KMS-11 (cell line): ENCODE measurements around the gene AUTS2.

ENCODE experiments used
- H2AFZ ChIP-seq: fragments of 200-600 bp; sonication (generic); 2 replicates; pipeline ENCODE4 v1.6.1; 2016; ENCODE audit warnings: antibody characterized with exemption, mixed run types, low read depth
- H3K27ac ChIP-seq: fragments of 200-600 bp; sonication (generic); 2 replicates; pipeline ENCODE4 v1.6.1; 2016; ENCODE audit warnings: mild to moderate bottlenecking, mixed run types
- H3K27me3 ChIP-seq: fragments of 200-600 bp; sonication (generic); 2 replicates; pipeline ENCODE4 v1.6.1; 2017; ENCODE audit warnings: mild to moderate bottlenecking, low read depth, mixed run types, moderate library complexity; ENCODE audit not compliant: insufficient read depth
- H3K36me3 ChIP-seq: fragments of 200-600 bp; sonication (generic); 2 replicates; pipeline ENCODE4 v1.6.1; 2017; ENCODE audit warnings: mild to moderate bottlenecking, mixed run types; ENCODE audit not compliant: insufficient read depth
- H3K4me1 ChIP-seq: fragments of 200-600 bp; sonication (generic); 2 replicates; pipeline ENCODE4 v1.6.1; 2016; ENCODE audit warnings: mild to moderate bottlenecking, low read depth, mixed run types; ENCODE audit not compliant: poor library complexity, severe bottlenecking
- H3K4me2 ChIP-seq: fragments of 200-600 bp; sonication (generic); 2 replicates; pipeline ENCODE4 v1.7.0; 2016; ENCODE audit warnings: mild to moderate bottlenecking, mixed run types
- H3K4me3 ChIP-seq: fragments of 200-600 bp; sonication (generic); IDR thresholded peaks from 2 replicates; pipeline ENCODE4 v1.6.1; 2017; ENCODE audit warnings: low read depth, low read length, mixed read lengths; ENCODE audit not compliant: insufficient read depth
- H3K79me2 ChIP-seq: fragments of 200-600 bp; sonication (generic); 2 replicates; pipeline ENCODE4 v1.6.1; 2016; ENCODE audit warnings: low read depth, mixed run types; ENCODE audit not compliant: insufficient read depth
- H3K9ac ChIP-seq: fragments of 200-600 bp; sonication (generic); 2 replicates; pipeline ENCODE4 v1.6.1; 2016; ENCODE audit warnings: mild to moderate bottlenecking, mixed run types
- H4K20me1 ChIP-seq: fragments of 200-600 bp; sonication (generic); 2 replicates; pipeline ENCODE4 v1.6.1; 2016; ENCODE audit warnings: mild to moderate bottlenecking, mixed run types; ENCODE audit not compliant: insufficient read depth
- CTCF ChIP-seq: fragments of 200-600 bp; sonication (generic); conservative IDR thresholded peaks from 2 replicates; pipeline ENCODE4 v1.6.1; 2017; ENCODE audit warnings: low read depth, mild to moderate bottlenecking, antibody characterized with exemption, low read length, moderate library complexity, mixed read lengths

The AUTS2 gene

GRCh38 chr7:70649323-70649722 is 1051.0 kb downstream of the AUTS2 start:
- Histone ChIP-seq H3K9ac (no peak overlapping the region), H2AFZ (no peak overlapping the region), H4K20me1 (no peaks in the 10 kb centered on the region), H3K4me2 (no peak overlapping the region), H3K79me2 (no peaks in the 10 kb centered on the region), H3K4me3 (no peak overlapping the region), H3K36me3 (no peaks in the 10 kb centered on the region), H3K4me1 (no peaks in the 10 kb centered on the region), H3K27me3 (no peaks in the 10 kb centered on the region), H3K27ac (no peak overlapping the region)
- no peak for TF ChIP-seq CTCF

GRCh38 chr7:70654146-70654545 is 1055.9 kb downstream of the AUTS2 start:
- H3K79me2 ChIP-seq = no peaks in the 10 kb centered on the region
- TF ChIP-seq CTCF = no peak
- no peak overlapping the region for H2AFZ ChIP-seq
- H3K27ac ChIP-seq = no peak overlapping the region
- no peaks in the 10 kb centered on the region for H3K4me1 ChIP-seq
- H3K27me3 ChIP-seq = no peaks in the 10 kb centered on the region
- no peaks in the 10 kb centered on the region for H4K20me1 ChIP-seq
- H3K9ac ChIP-seq = no peak overlapping the region
- H3K36me3 ChIP-seq = no peaks in the 10 kb centered on the region
- H3K4me2 ChIP-seq = no peak overlapping the region
- no peak overlapping the region for H3K4me3 ChIP-seq

- Histone ChIP-seq H3K4me3 (no peak overlapping the region), H3K4me2 (no peak overlapping the region), H3K27ac (no peak overlapping the region), H3K9ac (no peak overlapping the region), H3K4me1 (no peaks in the 10 kb centered on the region), H3K79me2 (no peaks in the 10 kb centered on the region), H3K27me3 (no peaks in the 10 kb centered on the region), H3K36me3 (no peaks in the 10 kb centered on the region), H2AFZ (no peak overlapping the region), H4K20me1 (no peaks in the 10 kb centered on the region)
- no peak for TF ChIP-seq CTCF
Measured at GRCh38 chr7:70654979-70655378, 1056.7 kb downstream of the AUTS2 start.

GRCh38 chr7:70655694-70656093 is 1057.4 kb downstream of the AUTS2 start:
- Histone ChIP-seq H3K79me2 (no peaks in the 10 kb centered on the region), H3K4me1 (no peaks in the 10 kb centered on the region), H2AFZ (no peak overlapping the region), H3K4me2 (no peak overlapping the region), H3K4me3 (no peak overlapping the region), H3K9ac (no peak overlapping the region), H3K36me3 (no peaks in the 10 kb centered on the region), H3K27ac (no peak overlapping the region), H3K27me3 (no peaks in the 10 kb centered on the region), H4K20me1 (no peaks in the 10 kb centered on the region)
- TF ChIP-seq CTCF = no peak

- no peaks in the 10 kb centered on the region for H3K79me2 ChIP-seq
- H2AFZ ChIP-seq = no peak overlapping the region
- no peak for TF ChIP-seq CTCF
- no peaks in the 10 kb centered on the region for H3K36me3 ChIP-seq
- H3K4me3 ChIP-seq = no peak overlapping the region
- no peak overlapping the region for H3K27ac ChIP-seq
- no peaks in the 10 kb centered on the region for H4K20me1 ChIP-seq
- no peak overlapping the region for H3K4me2 ChIP-seq
- H3K27me3 ChIP-seq = no peaks in the 10 kb centered on the region
- no peak overlapping the region for H3K9ac ChIP-seq
- H3K4me1 ChIP-seq = no peaks in the 10 kb centered on the region
Measured at GRCh38 chr7:70657571-70657970, 1059.3 kb downstream of the AUTS2 start.
